GM23248 (cell line): ENCODE data around the gene CHRM4.

Experiments used
- EZH2 ChIP-seq: fragments of 200-600 bp; sonication (generic); IDR thresholded peaks from 2 replicates; pipeline ENCODE4 v1.6.1; 2018; ENCODE audit warnings: antibody characterized with exemption, mild to moderate bottlenecking; ENCODE audit not compliant: insufficient read depth, poor library complexity, severe bottlenecking
- EZH2phosphoT487 ChIP-seq: fragments of 200-600 bp; sonication (generic); IDR thresholded peaks from 2 replicates; pipeline ENCODE4 v1.6.1; 2018; ENCODE audit warnings: antibody characterized with exemption, moderate library complexity, mild to moderate bottlenecking, low read depth; ENCODE audit not compliant: insufficient read depth

GRCh38 chr11:46347637-46348311 is 43.8 kb downstream of the CHRM4 start:
- TF ChIP-seq EZH2 (no peak), EZH2phosphoT487 (no peak)
